ENCODE measurements around the gene GLTP.
A peak's percentile ranks its signal among the peaks of the same experiment; 100 is the strongest.

The GLTP gene

GRCh38 chr12:109820816-109821381, 59.4 kb downstream of the GLTP start:
- no peak for DNase-seq (ENCODE audit: low spot score)

GRCh38 chr12:109818905-109819500, 61.3 kb downstream of the GLTP start:
- no peak for DNase-seq (ENCODE audit: low spot score)

GRCh38 chr12:109818253-109818652, 62.1 kb downstream of the GLTP start:
- DNase-seq (ENCODE audit: low spot score): no peak

- DNase-seq (ENCODE audit: low spot score): no peak
Observed at GRCh38 chr12:109817627-109818231, 62.6 kb downstream of the GLTP start.

- DNase-seq (ENCODE audit: low spot score): no peak
Observed at GRCh38 chr12:109816870-109817269, 63.5 kb downstream of the GLTP start.

- DNase-seq (ENCODE audit: low spot score): no peak
Observed at GRCh38 chr12:109815757-109816617, 64.4 kb downstream of the GLTP start.

GRCh38 chr12:109815225-109815624, 65.1 kb downstream of the GLTP start:
- no peak for DNase-seq (ENCODE audit: low spot score)

- DNase-seq (ENCODE audit: low spot score): no peak
Observed at GRCh38 chr12:109814600-109815150, 65.7 kb downstream of the GLTP start.

GRCh38 chr12:109813810-109814416, 66.4 kb downstream of the GLTP start:
- no peak for DNase-seq (ENCODE audit: low spot score)

- no peak for DNase-seq (ENCODE audit: low spot score)
Observed at GRCh38 chr12:109811624-109811995, 68.7 kb downstream of the GLTP start.

GRCh38 chr12:109810954-109811623, 69.3 kb downstream of the GLTP start:
- DNase-seq (ENCODE audit: low spot score): no peak

GRCh38 chr12:109808876-109809646, 71.3 kb downstream of the GLTP start:
- no peak for DNase-seq (ENCODE audit: low spot score)

- DNase-seq (ENCODE audit: low spot score): no peak
Observed at GRCh38 chr12:109807954-109808643, 72.2 kb downstream of the GLTP start.

- peak; percentile 74 for DNase-seq (ENCODE audit: low spot score)
Observed at GRCh38 chr12:109804820-109805761, 75.2 kb downstream of the GLTP start.

GRCh38 chr12:109803678-109804077, 76.7 kb downstream of the GLTP start:
- DNase-seq (ENCODE audit: low spot score): no peak

GRCh38 chr12:109802828-109803227, 77.5 kb downstream of the GLTP start:
- no peak for DNase-seq (ENCODE audit: low spot score)

All from CD4-positive, alpha-beta T cell treated with Interleukin-15 for 4 hours (primary cell).